Heart left ventricle (tissue), 13 donors: ENCODE results near the gene ADGRV1.

Experiments used
- CTCF ChIP-seq, 12 donors: fragments of 200-600 bp; sonication (generic) in 4 of 12; IDR thresholded peaks; one replicate each; pipeline versions ENCODE4 v1.5.0 to v1.8.0; 2018 to 2022; ENCODE audit warnings: antibody characterized with exemption in 12 of 12, mild to moderate bottlenecking in 5 of 12
- POLR2A ChIP-seq, 2 donors: fragments of 450-650 bp; IDR thresholded peaks; one replicate each; pipeline ENCODE4 v1.6.1; 2017; ENCODE audit warnings: antibody characterized with exemption in 2 of 2, mild to moderate bottlenecking in 2 of 2, moderate library complexity in 2 of 2
- donor health status: ischemic (EF 13 %, LVEDD 7.1; RV severe dilation, severe dysfunction).
- donor health status: DM: no; HTN: yes; CAD: no.
- donor health status: DM: no; HTN: no; CAD: no.
- donor health status: ischemic (EF 25% LVEDD 6.9; RV normal size, moderate dysfunction).
- donor health status: ischemic (EF 25% LVEDD 5.7; RV mildly dilated, moderate dysfunction).
- donor health status: ischemic (EF 35%, LVEDD 5.7; RV mildly dilated, moderate dysfunction).
- donor health status: nonischemic (EF 11% LVEDD 7.7; RV severe dilation, severe dysfunction).
- donor health status: DM: yes; HTN: yes; CAD: no.
- donor health status: PGD.
- donor health status: ischemic (EF 29% LVEDD 5.4; RV normal size, mild dysfunction).
- donor health status: nonischemic (EF 23%, LVEDD 6.1; RV moderate dilation, normal function).

- no peak for TF ChIP-seq CTCF (IDR thresholded peaks at IDR 0.05)
- no peak for TF ChIP-seq POLR2A (IDR thresholded peaks at IDR 0.05)
These were observed 503.5 kb downstream of the ADGRV1 start for GRCh38 chr5:91061946-91062562.
